Measurements from ENCODE around the gene ITGA11. TPM values are rescaled to one million over a fixed set of nuclear protein-coding genes. Genes with fewer than 3 reads are reported as not detected.

ITGA11 gene
- total and polyA plus RNA-seq, 10 donors = 0.27 to 17.2 (median 5.8) TPM

DNA sequence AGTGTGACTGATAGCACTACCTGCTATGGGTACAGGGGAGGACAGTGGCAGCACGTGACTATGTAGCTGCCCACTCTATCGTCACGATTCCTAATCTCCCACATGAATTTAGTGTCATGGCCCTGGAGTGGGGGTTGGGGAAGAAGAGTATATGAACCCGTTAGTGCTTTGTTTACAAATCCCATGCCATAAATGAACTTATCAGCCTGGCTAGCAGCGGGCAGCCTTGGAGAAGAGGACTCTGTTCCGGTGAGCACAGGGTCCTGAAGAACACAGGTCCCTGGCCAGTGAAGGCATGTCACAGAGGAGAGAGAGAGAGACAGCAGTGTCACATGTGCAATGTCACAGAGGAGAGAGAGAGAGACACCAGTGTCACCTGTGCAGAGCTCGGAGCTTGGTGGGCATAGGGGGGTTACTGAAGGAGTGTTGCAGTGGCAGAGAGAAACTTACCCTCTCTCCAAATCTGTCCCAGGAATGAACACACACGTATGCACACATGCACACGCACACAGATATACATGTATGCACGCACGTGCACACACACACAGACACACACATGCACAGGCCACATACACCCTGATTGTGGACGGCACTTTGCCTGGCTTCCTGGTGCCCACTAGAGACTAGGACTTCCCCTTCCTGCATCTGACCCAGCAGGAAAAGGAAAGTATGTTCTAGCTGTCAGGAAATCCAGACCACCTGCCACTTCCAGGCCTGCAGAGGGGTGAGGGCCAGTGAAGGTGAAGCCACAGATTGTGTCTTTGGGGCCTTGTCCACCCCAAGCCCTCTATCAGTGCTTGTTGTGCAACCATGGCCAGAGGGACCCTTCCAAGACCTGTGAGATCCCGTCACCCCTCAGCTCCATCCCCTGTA, 26.3 kb downstream of the ITGA11 start:
- TF ChIP-seq POLR2A (IDR thresholded peaks at IDR 0.05) (no peak), POLR2AphosphoS5 (IDR thresholded peaks at IDR 0.05) (no peak)
- TF ChIP-seq, protein P1, sequence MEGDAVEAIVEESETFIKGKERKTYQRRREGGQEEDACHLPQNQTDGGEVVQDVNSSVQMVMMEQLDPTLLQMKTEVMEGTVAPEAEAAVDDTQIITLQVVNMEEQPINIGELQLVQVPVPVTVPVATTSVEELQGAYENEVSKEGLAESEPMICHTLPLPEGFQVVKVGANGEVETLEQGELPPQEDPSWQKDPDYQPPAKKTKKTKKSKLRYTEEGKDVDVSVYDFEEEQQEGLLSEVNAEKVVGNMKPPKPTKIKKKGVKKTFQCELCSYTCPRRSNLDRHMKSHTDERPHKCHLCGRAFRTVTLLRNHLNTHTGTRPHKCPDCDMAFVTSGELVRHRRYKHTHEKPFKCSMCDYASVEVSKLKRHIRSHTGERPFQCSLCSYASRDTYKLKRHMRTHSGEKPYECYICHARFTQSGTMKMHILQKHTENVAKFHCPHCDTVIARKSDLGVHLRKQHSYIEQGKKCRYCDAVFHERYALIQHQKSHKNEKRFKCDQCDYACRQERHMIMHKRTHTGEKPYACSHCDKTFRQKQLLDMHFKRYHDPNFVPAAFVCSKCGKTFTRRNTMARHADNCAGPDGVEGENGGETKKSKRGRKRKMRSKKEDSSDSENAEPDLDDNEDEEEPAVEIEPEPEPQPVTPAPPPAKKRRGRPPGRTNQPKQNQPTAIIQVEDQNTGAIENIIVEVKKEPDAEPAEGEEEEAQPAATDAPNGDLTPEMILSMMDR (IDR thresholded peaks at IDR 0.05 in 8 of 11, conservative IDR thresholded peaks at IDR 0.05 in 3 of 11) = no peak
- DNase-seq = no peak
- Histone ChIP-seq H3K4me3 (no peak overlapping the region), H3K27me3 (replicated peaks in 1 of 7) (no peaks in the 10 kb centered on the region), H3K4me1 (peaks cover 0 to 12% (median 0%) of the 10 kb centered on the region in 6 donors), H3K27ac (peak overlapping the region in 6 of 8 donors; percentile 65 to 81 (median 76)), H3K9me3 (peaks cover 0 to 9% (median 0%) of the 10 kb centered on the region in 8 donors), H3K36me3 (no peaks in the 10 kb centered on the region)
- intact Hi-C loops (cut with DNase I; ENCODE audit: low total_unique reads) = no loop called here
- WGBS, 5 donors = 65 to 75% (median 71%) methylated on average over 12 to 13 of the region's 13 CpGs

DNA sequence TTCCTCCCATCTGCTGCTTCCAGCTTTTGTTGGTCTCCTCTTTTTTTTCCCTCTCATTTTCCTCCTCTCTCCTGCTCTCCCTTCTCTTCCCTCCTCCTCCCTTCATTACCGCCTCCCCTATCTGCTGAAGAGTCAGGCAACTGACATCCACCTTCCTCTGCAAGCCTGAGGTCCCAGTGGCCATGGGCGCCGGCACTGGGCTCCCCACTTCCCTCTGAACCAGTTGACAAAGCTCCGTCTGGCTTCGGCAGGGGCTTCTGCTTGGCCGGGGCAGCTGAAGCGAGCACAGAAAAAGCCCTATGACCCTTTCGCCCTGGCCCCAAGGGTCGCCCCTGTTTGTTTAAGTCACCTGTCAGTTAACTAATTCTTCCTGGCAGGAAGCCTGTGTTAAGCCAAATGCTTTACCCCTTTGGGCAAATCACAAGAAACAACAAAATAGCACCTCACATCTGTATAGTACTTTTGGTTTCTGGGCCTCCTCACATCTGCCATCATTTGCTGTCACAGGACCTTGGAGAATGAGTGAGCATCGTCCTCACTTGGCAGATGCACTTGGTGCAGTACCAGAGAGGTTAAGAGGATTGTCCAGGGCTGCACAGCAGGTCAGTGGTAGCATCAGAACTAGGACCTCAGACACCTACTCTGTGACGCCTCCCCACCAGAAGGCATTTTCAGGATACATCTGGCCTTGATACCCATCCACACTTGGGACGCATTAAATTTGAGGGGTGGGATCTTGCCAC, 27.7 kb downstream of the ITGA11 start:
- peaks cover 0 to 9% (median 0%) of the 10 kb centered on the region in 8 donors for H3K9me3 ChIP-seq
- H3K4me3 ChIP-seq = no peak overlapping the region
- H3K27ac ChIP-seq = peak overlapping the region in 1 of 8 donors; percentile 80
- H3K27me3 ChIP-seq (replicated peaks in 1 of 7) = no peaks in the 10 kb centered on the region
- 81 to 91% (median 86%) methylated on average over 12 of the region's 12 CpGs for WGBS, 5 donors
- no peak for DNase-seq
- H3K36me3 ChIP-seq = no peaks in the 10 kb centered on the region
- intact Hi-C loops (cut with DNase I; ENCODE audit: low total_unique reads) = no loop called here
- TF ChIP-seq POLR2AphosphoS5 (IDR thresholded peaks at IDR 0.05) = no peak
- TF ChIP-seq POLR2A (IDR thresholded peaks at IDR 0.05) = no peak
- TF ChIP-seq, protein P1 (IDR thresholded peaks at IDR 0.05 in 8 of 11, conservative IDR thresholded peaks at IDR 0.05 in 3 of 11) = no peak
- H3K4me1 ChIP-seq = peaks cover 0 to 12% (median 0%) of the 10 kb centered on the region in 6 donors

DNA sequence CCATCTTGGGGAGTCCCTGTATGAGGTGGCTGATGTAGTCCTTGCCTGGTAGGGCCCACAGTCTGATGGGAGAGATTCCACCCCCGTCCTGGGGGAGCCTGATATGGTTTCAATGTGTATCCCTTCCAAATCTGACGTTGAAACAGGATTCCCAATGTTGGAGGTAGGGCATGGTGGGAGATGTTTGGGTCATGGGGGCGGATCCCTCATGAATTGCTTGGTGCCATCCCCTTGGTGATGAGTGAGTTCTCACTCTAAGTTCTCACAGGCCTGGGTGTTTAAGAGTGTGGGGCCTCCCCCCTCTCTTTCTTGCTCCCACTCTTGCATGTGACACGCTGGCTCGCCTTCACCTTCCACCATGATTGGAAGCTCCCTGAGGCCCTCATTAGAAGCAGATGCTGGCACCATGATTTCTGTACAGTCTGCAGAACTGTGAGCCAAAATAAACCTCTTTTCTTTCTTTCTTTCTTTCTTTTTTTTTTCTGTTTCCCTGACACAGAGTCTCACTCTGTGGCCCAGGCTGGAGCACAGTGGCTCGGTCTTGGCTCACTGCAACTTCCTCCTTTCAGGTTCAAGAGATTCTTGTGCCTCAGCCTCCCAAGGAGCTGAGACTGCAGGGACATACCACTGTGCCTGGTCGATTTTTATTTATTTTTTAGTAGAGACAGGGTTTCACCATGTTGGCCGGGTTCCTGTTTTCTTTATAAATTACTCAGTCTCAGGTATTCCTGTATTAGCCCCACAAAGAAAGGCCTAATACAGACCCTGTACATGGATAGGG, 28.6 kb downstream of the ITGA11 start:
- DNase-seq = no peak
- H3K27ac ChIP-seq = peak overlapping the region in 1 of 8 donors; percentile 80
- intact Hi-C loops (cut with DNase I; ENCODE audit: low total_unique reads) = no loop called here
- H3K36me3 ChIP-seq = no peaks in the 10 kb centered on the region
- no peaks in the 10 kb centered on the region for H3K27me3 ChIP-seq (replicated peaks in 1 of 7)
- WGBS, 5 donors = 78 to 90% (median 80%) methylated on average over 8 of the region's 8 CpGs
- H3K9me3 ChIP-seq = peaks cover 0 to 9% (median 0%) of the 10 kb centered on the region in 8 donors
- peaks cover 0 to 12% (median 0%) of the 10 kb centered on the region in 6 donors for H3K4me1 ChIP-seq
- H3K4me3 ChIP-seq = no peak overlapping the region
- TF ChIP-seq, protein P1 (IDR thresholded peaks at IDR 0.05 in 8 of 11, conservative IDR thresholded peaks at IDR 0.05 in 3 of 11) = no peak
- TF ChIP-seq POLR2A (IDR thresholded peaks at IDR 0.05) (no peak), POLR2AphosphoS5 (IDR thresholded peaks at IDR 0.05) (no peak)

Data from spleen (tissue), 11 donors.